ENCODE measurements around the gene GATA1.
A peak's percentile ranks its signal among the peaks of the same experiment; 100 is the strongest.

The GATA1 gene

GRCh38 chrX:48786341-48786800 lies at the start of gene GATA1:
GATA1 (plus strand) TSS chrX:48786590; CDS start chrX:48791110, 4,520 bp downstream.
- Histone ChIP-seq H3K27me3 (ENCODE audit: insufficient read depth, low read depth, severe bottlenecking) (peaks cover 7% of the 10 kb centered on the region), H3K9me3 (ENCODE audit: severe bottlenecking) (no peaks in the 10 kb centered on the region), H3K4me3 (ENCODE audit: low read depth, low read length) (no peak within 1 kb of the TSS), H3K27ac (no peak within 1 kb of the TSS), H3K36me3 (no peaks in the 10 kb centered on the region)
- TF ChIP-seq CTCF (IDR thresholded peaks at IDR 0.05; ENCODE audit: low read depth, low read length): no peak
- DNase-seq: no peak

GRCh38 chrX:48736878-48737212 lies 49.5 kb upstream of the GATA1 start:
- Histone ChIP-seq H3K27me3 (ENCODE audit: insufficient read depth, low read depth, severe bottlenecking) (peaks cover 10% of the 10 kb centered on the region), H3K4me3 (ENCODE audit: low read depth, low read length) (peak overlapping the region; percentile 49), H3K27ac (peak overlapping the region; percentile 98), H3K36me3 (no peaks in the 10 kb centered on the region; the same call in 1 of the 2 replicates), H3K9me3 (ENCODE audit: severe bottlenecking) (peaks cover 4% of the 10 kb centered on the region)
- DNase-seq: no peak
- no peak for TF ChIP-seq CTCF (IDR thresholded peaks at IDR 0.05; ENCODE audit: low read depth, low read length)

GRCh38 chrX:48737213-48737938 lies 49.0 kb upstream of the GATA1 start:
- peak overlapping the region; percentile 49 for H3K4me3 ChIP-seq (ENCODE audit: low read depth, low read length)
- H3K27me3 ChIP-seq (ENCODE audit: insufficient read depth, low read depth, severe bottlenecking): peaks cover 6% of the 10 kb centered on the region
- no peaks in the 10 kb centered on the region; the same call in 1 of the 2 replicates for H3K36me3 ChIP-seq
- peak overlapping the region; percentile 98 for H3K27ac ChIP-seq
- no peak for TF ChIP-seq CTCF (IDR thresholded peaks at IDR 0.05; ENCODE audit: low read depth, low read length)
- peak; percentile 93 for DNase-seq
- peaks cover 4% of the 10 kb centered on the region for H3K9me3 ChIP-seq (ENCODE audit: severe bottlenecking)

GRCh38 chrX:48737940-48738339 lies 48.5 kb upstream of the GATA1 start:
- H3K27me3 ChIP-seq (ENCODE audit: insufficient read depth, low read depth, severe bottlenecking): peaks cover 6% of the 10 kb centered on the region
- H3K9me3 ChIP-seq (ENCODE audit: severe bottlenecking): peaks cover 4% of the 10 kb centered on the region
- TF ChIP-seq CTCF (IDR thresholded peaks at IDR 0.05; ENCODE audit: low read depth, low read length): no peak
- no peaks in the 10 kb centered on the region; the same call in 1 of the 2 replicates for H3K36me3 ChIP-seq
- H3K27ac ChIP-seq: peak overlapping the region; percentile 98
- DNase-seq: peak; percentile 12
- H3K4me3 ChIP-seq (ENCODE audit: low read depth, low read length): peak overlapping the region; percentile 46

GRCh38 chrX:48741834-48742233 lies 44.6 kb upstream of the GATA1 start:
- H3K36me3 ChIP-seq: no peaks in the 10 kb centered on the region
- H3K9me3 ChIP-seq (ENCODE audit: severe bottlenecking): peaks cover 2% of the 10 kb centered on the region
- no peak overlapping the region for H3K27ac ChIP-seq
- DNase-seq: no peak
- no peak for TF ChIP-seq CTCF (IDR thresholded peaks at IDR 0.05; ENCODE audit: low read depth, low read length)
- H3K4me3 ChIP-seq (ENCODE audit: low read depth, low read length): no peak overlapping the region
- peaks cover 3% of the 10 kb centered on the region for H3K27me3 ChIP-seq (ENCODE audit: insufficient read depth, low read depth, severe bottlenecking)

- Histone ChIP-seq H3K27ac (no peak overlapping the region), H3K27me3 (ENCODE audit: insufficient read depth, low read depth, severe bottlenecking) (peaks cover 5% of the 10 kb centered on the region), H3K9me3 (ENCODE audit: severe bottlenecking) (no peaks in the 10 kb centered on the region), H3K36me3 (no peaks in the 10 kb centered on the region), H3K4me3 (ENCODE audit: low read depth, low read length) (no peak overlapping the region)
- TF ChIP-seq CTCF (IDR thresholded peaks at IDR 0.05; ENCODE audit: low read depth, low read length): no peak
- no peak for DNase-seq
Measured at GRCh38 chrX:48745222-48745621, 41.2 kb upstream of the GATA1 start.

Data from WERI-Rb-1 (cell line).